ENCODE measurements around the gene GCNT1.

GRCh38 chr9:76448501-76448900 lies 10.5 kb upstream of the GCNT1 start:
- TF ChIP-seq, protein P1, sequence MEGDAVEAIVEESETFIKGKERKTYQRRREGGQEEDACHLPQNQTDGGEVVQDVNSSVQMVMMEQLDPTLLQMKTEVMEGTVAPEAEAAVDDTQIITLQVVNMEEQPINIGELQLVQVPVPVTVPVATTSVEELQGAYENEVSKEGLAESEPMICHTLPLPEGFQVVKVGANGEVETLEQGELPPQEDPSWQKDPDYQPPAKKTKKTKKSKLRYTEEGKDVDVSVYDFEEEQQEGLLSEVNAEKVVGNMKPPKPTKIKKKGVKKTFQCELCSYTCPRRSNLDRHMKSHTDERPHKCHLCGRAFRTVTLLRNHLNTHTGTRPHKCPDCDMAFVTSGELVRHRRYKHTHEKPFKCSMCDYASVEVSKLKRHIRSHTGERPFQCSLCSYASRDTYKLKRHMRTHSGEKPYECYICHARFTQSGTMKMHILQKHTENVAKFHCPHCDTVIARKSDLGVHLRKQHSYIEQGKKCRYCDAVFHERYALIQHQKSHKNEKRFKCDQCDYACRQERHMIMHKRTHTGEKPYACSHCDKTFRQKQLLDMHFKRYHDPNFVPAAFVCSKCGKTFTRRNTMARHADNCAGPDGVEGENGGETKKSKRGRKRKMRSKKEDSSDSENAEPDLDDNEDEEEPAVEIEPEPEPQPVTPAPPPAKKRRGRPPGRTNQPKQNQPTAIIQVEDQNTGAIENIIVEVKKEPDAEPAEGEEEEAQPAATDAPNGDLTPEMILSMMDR (conservative IDR thresholded peaks at IDR 0.05; ENCODE audit: low read length) = no peak
- no peak for TF ChIP-seq EZH2phosphoT487 (IDR thresholded peaks at IDR 0.05; ENCODE audit: borderline replicate concordance)
